ENCODE results near the gene IZUMO1R.

GRCh38 chr11:94275961-94276360 is 28.4 kb upstream of the IZUMO1R start:
- TF ChIP-seq CTCF (IDR thresholded peaks at IDR 0.05) (no peak), EZH2 (IDR thresholded peaks at IDR 0.05; ENCODE audit: borderline replicate concordance, insufficient read depth, low read depth, low read length, poor library complexity, severe bottlenecking) (no peak)

Data from B cell (primary cell).